Measurements from ENCODE around the gene NR1I3. TPM values are rescaled to one million over a fixed set of nuclear protein-coding genes. Genes with fewer than 3 reads are reported as not detected.

NR1I3 gene
- total RNA-seq, 1 experiment from 2014 or later = not detected

GRCh38 chr1:161228032-161228431 lies 10.0 kb downstream of the NR1I3 start:
- no peak for TF ChIP-seq EZH2 (IDR thresholded peaks at IDR 0.05; ENCODE audit: low read depth)
- TF ChIP-seq CTCF (conservative IDR thresholded peaks at IDR 0.05) = no peak
- no peak overlapping the region for H3K27ac ChIP-seq

GRCh38 chr1:161227196-161227871 lies 10.7 kb downstream of the NR1I3 start:
- ChIA-PET POLR2A (ENCODE audit: unreplicated experiment) (no interaction called here), CTCF (interaction anchor here (0.6 to 0.9 kb wide), 3 partner anchors 155 to 1195 kb away, joined by 3 to 4 read pairs (median 3); no protein-coding TSS in a partner anchor)
- TF ChIP-seq EZH2 (IDR thresholded peaks at IDR 0.05; ENCODE audit: low read depth) (no peak), CTCF (conservative IDR thresholded peaks at IDR 0.05) (peak; percentile 95)
- BruUV-seq (replicated peaks) = no TSS peak
- Histone ChIP-seq H2AFZ (no peak overlapping the region), H3K9me2 (ENCODE audit: insufficient read depth) (no peaks in the 10 kb centered on the region), H3K9me3 (ENCODE audit: insufficient read depth, low read depth) (no peaks in the 10 kb centered on the region), H3K4me1 (replicated peaks; ENCODE audit: insufficient read depth) (peaks cover 16% of the 10 kb centered on the region), H3K4me2 (peak overlapping the region; percentile 91), H3K4me3 (peak overlapping the region; percentile 20; the same call in 1 of the 2 replicates), H3K36me3 (ENCODE audit: low read depth) (no peaks in the 10 kb centered on the region), H4K20me1 (ENCODE audit: insufficient read depth) (no peaks in the 10 kb centered on the region; the same call in 1 of the 2 replicates), H3K27ac (no peak overlapping the region), H3K27me3 (ENCODE audit: insufficient read depth, low read depth) (no peaks in the 10 kb centered on the region), H3K79me2 (ENCODE audit: low read depth) (no peaks in the 10 kb centered on the region), H3F3A (ENCODE audit: insufficient read depth, low read depth) (peaks cover 3% of the 10 kb centered on the region; the same call in 1 of the 2 replicates)
- DNase-seq = peak; percentile 51 to 69
- intact Hi-C loops (cut with micrococcal nuclease; ENCODE audit: unreplicated experiment) = loop anchor here (1.0 to 10.0 kb wide), 3 partner anchors 64 to 537 kb away; partner anchors contain the start of gene ATF6

More at GRCh38 chr1:161228032-161228431, 10.0 kb downstream of the NR1I3 start:
- no peaks in the 10 kb centered on the region for H3K9me2 ChIP-seq (ENCODE audit: insufficient read depth)
- no peaks in the 10 kb centered on the region for H3K27me3 ChIP-seq (ENCODE audit: insufficient read depth, low read depth)
- POLR2A ChIA-PET (ENCODE audit: unreplicated experiment) = no interaction called here
- no peaks in the 10 kb centered on the region for H3K79me2 ChIP-seq (ENCODE audit: low read depth)
- H3K36me3 ChIP-seq (ENCODE audit: low read depth) = no peaks in the 10 kb centered on the region
- no peaks in the 10 kb centered on the region for H3K9me3 ChIP-seq (ENCODE audit: insufficient read depth, low read depth)
- no peaks in the 10 kb centered on the region; the same call in 1 of the 2 replicates for H4K20me1 ChIP-seq (ENCODE audit: insufficient read depth)
- peak overlapping the region; percentile 91; the same call in 1 of the 2 replicates for H3K4me2 ChIP-seq
- CTCF ChIA-PET = no interaction called here
- peaks cover 3% of the 10 kb centered on the region; the same call in 1 of the 2 replicates for H3F3A ChIP-seq (ENCODE audit: insufficient read depth, low read depth)
- no peak for DNase-seq
- H3K4me3 ChIP-seq = no peak overlapping the region
- H3K4me1 ChIP-seq (replicated peaks; ENCODE audit: insufficient read depth) = peaks cover 16% of the 10 kb centered on the region
- no TSS peak for BruUV-seq (replicated peaks)
- intact Hi-C loops (cut with micrococcal nuclease; ENCODE audit: unreplicated experiment) = loop anchor here (10.0 kb wide), 1 partner anchor 537 kb away; the partner anchor contains the start of gene ATF6
- no peak overlapping the region for H2AFZ ChIP-seq

- TF ChIP-seq CTCF (conservative IDR thresholded peaks at IDR 0.05) = no peak
- no peak for TF ChIP-seq EZH2 (IDR thresholded peaks at IDR 0.05; ENCODE audit: low read depth)
- Histone ChIP-seq H3K9me2 (ENCODE audit: insufficient read depth) (no peaks in the 10 kb centered on the region), H3K79me2 (ENCODE audit: low read depth) (no peaks in the 10 kb centered on the region), H3K4me2 (peak overlapping the region; percentile 91), H2AFZ (peak overlapping the region; percentile 88), H3K4me1 (replicated peaks; ENCODE audit: insufficient read depth) (peaks cover 16% of the 10 kb centered on the region), H3K27me3 (ENCODE audit: insufficient read depth, low read depth) (no peaks in the 10 kb centered on the region), H3K9me3 (ENCODE audit: insufficient read depth, low read depth) (no peaks in the 10 kb centered on the region), H3K36me3 (ENCODE audit: low read depth) (no peaks in the 10 kb centered on the region), H3F3A (ENCODE audit: insufficient read depth, low read depth) (peaks cover 3% of the 10 kb centered on the region; the same call in 1 of the 2 replicates), H4K20me1 (ENCODE audit: insufficient read depth) (no peaks in the 10 kb centered on the region), H3K27ac (no peak overlapping the region), H3K4me3 (peak overlapping the region; percentile 83; the same call in 1 of the 2 replicates)
- intact Hi-C loops (cut with micrococcal nuclease; ENCODE audit: unreplicated experiment) = loop anchor here (1.0 to 10.0 kb wide), 3 partner anchors 65 to 538 kb away; partner anchors contain the start of gene ATF6
- TSS peak; percentile 40 for BruUV-seq (replicated peaks)
- POLR2A ChIA-PET (ENCODE audit: unreplicated experiment) = no interaction called here
- no peak for DNase-seq
- CTCF ChIA-PET = interaction anchor here (0.6 to 0.9 kb wide), 3 partner anchors 115 to 1195 kb away, joined by 3 to 4 read pairs (median 3); no protein-coding TSS in a partner anchor
These were observed 11.2 kb downstream of the NR1I3 start for GRCh38 chr1:161226759-161227158.

All from PC-9 (cell line).